Measurements from ENCODE around the gene LRRC71.

Gene LRRC71

DNA sequence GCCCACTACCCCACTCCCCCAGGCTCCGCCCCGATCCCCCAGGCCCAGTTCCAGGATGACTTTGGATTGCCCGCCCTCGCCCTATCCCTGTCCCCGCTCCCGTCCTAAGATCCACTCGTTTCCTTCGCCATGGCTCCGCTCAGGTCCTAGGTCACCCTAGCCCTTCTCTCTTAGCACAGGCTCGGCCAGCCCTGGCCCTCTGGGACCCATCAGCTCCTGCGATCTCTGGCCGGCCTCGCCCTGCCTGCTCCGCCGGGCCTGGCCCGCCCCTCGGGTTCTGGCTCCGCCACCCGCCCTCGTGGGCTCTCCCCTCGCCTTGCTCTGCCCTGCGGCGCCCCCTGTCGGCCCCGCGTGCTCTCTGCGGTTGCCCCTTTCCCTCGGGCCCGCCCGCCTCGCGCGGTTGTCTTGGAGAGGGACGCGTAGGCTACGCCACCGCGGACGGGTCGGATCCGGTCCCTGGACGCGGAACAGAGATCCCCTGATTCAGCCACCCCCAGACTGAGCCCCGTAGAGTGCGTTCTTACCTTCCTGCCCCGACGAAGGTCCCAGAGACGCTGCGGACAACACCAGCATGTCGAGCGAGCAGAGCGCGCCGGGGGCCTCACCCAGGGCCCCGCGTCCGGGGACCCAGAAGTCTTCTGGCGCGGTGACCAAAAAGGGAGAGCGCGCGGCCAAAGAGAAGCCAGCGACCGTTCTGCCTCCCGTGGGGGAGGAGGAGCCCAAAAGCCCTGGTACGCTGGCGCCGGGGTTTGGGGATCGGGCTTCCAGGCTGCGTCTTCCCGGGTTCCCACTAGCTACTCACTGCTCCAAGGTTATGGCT, at the start of gene LRRC71:
Gene LRRC71, plus strand, starts transcription at position 400 of the 820 bp plus-strand sequence. Its CDS starts 172 bp downstream, at position 572.
- DNase-seq: peak in 29 of 56 donors; percentile 4 to 72 (median 30)

DNA sequence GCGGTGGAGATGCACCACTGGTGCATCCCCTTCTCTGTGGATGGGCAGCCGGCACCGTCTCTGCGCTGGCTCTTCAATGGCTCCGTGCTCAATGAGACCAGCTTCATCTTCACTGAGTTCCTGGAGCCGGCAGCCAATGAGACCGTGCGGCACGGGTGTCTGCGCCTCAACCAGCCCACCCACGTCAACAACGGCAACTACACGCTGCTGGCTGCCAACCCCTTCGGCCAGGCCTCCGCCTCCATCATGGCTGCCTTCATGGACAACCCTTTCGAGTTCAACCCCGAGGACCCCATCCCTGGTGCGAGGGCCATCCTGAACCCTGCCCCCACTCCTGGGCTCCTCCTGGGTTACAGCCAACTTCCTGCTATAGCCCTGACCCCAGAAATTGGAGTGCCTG, 46.8 kb upstream of the LRRC71 start:
- DNase-seq: no peak

DNA sequence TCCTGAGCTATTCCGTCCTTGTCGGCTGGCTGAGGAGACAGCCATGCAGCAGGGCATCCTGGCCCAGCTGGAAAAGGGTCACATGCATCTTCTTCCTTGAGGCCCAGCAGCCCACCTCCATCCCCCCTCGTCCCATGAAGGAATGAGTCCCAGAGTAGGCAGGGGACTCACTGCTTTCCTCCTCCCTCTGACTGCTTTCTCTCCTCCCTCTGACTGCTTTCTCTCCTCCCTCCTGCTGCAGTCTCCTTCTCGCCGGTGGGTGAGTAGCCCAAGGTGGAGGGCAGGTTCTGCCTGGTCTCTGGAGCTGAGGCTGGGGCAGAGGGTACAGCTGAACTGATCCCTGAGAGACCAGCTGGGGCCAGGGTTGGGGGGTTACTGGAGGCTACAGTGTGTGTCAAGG, 46.3 kb upstream of the LRRC71 start:
- DNase-seq: no peak

DNA sequence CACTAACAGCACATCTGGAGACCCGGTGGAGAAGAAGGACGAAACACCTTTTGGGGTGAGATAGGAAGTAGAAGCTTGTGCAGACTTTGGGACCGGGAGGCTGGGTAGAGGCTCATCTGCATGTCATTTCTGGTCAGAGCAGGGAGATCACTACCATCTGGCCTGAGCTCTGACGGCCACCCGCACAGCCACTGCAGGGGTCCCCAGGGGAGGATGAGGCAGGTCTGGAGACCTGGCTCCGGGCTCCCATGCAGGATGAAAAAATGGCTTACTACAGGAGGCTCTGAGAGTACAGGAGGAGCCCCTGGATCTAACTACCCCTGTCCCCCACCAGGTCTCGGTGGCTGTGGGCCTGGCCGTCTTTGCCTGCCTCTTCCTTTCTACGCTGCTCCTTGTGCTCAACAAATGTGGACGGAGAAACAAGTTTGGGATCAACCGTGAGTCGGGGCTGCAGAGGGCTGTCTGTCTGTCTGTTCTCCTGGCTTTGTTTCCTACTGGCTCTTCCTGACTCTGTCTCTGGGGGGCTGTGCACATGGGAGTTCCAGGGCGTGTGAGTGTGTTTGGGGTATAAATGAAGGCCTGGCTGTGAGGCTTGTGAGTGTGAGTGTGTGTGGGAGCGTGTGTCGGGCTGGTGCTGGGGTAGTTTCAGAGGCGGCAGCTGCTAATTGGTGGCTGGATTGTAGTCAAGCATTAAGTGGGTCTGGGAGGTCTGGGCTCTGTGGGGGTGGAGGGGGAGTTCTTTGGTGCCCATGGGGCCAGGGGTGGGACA, 45.7 kb upstream of the LRRC71 start:
- DNase-seq: no peak

DNA sequence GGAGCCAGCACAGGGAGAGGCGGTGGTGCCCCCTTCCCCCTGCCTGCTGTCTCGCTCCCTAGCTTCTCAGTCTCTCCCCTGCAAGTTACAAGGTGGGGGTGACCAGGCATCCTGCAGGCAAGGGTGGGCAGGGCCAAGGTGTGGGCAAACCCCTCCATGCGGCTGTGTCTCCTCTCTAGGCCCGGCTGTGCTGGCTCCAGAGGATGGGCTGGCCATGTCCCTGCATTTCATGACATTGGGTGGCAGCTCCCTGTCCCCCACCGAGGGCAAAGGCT, 45.2 kb upstream of the LRRC71 start:
- DNase-seq: no peak

DNA sequence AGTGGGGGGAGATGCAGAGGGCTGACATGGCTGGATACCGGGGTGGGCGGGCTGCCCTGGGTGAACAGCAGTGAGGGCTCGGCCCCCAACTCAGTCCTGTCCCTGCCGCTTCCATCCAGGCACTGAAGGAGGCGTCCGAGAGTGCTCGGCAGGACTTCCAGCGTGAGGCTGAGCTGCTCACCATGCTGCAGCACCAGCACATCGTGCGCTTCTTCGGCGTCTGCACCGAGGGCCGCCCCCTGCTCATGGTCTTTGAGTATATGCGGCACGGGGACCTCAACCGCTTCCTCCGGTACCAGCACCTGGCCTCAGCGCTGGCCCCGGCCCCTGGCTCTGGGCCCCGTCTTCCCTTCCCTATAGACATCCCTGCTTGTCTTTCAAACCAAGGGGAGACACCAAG, 44.2 kb upstream of the LRRC71 start:
- DNase-seq: no peak

DNA sequence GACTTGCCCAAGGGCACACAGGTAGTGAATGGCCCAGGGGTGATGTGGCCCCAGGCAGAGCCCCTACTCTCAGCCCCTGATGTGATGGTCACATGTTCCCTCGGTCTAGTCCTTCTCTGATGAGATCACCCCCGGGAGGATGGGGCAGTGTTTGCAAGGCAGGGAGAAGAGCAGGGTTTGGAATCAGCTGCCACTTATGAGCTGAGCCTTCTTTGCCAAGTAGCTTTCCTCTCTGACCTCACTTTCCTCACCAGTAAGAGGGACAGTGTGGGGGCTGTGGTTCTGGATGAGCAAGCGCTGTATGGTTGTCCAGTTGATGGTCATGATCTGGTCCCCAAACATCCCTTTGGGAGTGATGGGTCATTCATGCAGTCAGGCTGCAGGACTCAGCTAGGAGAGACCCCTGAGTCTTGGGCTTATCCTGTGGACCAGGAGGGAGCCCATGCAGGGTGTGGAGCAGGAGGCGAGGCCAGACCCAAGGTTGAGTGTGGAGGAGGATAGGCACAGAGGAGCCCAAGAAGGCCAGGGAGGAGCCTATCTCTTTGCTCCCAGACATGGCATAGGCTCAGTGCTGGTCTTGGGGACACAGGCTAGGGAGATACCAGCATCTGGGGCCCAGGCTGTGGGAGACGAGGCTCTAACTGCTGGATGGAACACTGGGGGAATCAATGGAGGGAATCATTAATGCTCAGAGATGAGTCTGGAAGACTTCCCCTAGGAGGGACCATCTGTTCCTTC, 42.8 kb upstream of the LRRC71 start:
- DNase-seq: no peak

DNA sequence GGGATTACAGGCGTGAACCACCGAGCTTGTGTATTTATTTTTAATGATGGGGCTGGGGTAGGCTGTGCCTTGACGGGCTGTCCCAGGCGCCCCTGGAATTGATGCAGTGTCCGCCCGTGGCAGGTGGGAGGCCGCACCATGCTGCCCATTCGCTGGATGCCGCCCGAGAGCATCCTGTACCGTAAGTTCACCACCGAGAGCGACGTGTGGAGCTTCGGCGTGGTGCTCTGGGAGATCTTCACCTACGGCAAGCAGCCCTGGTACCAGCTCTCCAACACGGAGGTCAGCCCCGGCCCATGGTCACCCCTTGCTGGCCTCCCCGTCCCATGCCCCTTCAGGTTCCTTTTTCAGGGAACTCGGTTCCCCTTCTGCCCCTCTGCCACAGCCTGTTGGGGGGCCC, 40.6 kb upstream of the LRRC71 start:
- no peak for DNase-seq

DNA sequence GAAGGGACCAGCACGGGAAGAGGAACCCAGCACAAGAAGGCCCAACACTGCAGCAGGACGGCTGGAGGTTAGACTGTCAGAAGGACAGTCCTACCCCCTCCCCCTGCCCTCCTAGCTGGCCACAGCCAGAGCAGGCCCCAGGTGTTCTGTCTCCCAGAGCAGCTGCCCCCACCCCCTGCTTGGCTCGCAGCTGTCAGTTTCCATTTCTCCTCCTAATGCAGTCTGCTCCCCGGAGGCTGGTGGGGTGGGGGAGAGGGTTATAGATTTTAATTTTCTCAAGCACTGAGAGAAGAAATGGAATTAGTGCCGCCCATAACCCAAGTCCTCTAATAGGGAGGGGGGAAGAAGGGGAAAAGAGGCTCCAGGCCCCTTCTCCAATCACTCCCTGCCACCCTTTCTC, 40.0 kb upstream of the LRRC71 start:
- DNase-seq: no peak

DNA sequence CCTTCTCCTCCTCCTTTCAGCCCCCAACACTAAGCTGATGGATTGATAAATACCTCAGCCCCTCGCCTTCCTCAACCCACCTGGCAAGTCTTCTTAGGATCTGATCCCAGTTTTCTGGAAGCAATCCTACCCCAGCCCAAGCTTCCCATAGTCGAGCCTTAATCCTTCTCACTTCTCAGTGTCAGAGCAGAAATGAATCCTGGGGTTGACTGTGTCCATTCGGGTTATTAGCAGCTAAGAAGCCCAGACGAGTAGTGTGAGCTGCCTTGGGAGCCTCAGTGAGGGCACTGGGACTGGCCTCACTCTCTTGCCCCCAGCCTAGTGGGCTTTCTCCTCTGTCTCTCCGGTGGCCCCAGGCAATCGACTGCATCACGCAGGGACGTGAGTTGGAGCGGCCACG, 39.3 kb upstream of the LRRC71 start:
- no peak for DNase-seq

DNA sequence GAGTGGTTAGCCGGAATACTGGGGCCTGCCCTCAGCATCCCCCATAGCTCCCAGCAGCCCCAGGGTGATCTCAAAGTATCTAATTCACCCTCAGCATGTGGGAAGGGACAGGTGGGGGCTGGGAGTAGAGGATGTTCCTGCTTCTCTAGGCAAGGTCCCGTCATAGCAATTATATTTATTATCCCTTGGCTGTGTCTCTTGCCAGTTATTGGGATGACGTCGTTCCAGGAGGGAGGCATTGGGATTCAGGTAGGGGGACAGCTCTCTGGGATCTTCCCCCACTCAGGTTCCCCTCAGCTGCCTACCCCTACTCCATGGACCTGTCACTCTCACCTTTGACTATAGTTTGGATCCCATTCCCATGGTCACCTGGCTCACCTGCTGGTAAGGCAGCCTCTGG, 38.8 kb upstream of the LRRC71 start:
- DNase-seq: no peak

DNA sequence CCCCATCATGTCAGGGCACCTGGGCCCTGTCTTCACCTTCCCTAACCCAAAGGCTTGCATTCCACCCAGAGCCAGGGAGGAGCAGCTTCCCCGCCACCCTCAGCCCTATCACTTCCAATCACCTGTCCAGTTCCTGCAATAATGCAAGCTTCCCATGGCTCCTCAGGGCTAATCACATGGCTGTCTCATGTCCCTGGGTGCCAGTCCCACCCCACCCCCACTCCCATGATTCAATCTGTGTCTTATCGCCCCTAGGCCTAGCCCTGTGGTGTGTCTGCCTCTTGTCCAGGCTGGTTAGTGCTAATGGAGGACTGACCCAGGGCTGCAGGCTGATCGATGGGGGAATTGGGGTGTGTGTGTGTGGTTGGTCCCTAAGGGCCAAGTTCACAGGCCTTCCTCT, 37.9 kb upstream of the LRRC71 start:
- DNase-seq: no peak

DNA sequence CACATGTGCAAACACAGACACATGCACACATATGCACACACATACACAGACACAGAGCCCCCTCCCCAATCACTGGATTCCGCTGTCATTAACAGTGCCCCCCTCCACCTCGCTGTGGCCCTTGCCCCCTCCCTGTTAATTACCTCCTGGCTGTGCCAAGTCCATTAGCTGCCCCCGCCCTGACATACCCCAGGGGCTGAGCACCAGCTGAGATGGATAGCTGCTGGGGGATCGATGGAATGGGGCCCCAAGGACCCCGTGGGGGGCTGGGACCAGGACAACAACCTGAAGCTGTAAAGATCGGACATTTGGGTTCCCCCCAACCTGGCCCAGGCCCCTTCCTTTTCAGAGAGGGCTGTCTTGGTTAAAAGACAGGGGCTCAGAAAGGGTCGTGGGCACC, 36.5 kb upstream of the LRRC71 start:
- no peak for DNase-seq

DNA sequence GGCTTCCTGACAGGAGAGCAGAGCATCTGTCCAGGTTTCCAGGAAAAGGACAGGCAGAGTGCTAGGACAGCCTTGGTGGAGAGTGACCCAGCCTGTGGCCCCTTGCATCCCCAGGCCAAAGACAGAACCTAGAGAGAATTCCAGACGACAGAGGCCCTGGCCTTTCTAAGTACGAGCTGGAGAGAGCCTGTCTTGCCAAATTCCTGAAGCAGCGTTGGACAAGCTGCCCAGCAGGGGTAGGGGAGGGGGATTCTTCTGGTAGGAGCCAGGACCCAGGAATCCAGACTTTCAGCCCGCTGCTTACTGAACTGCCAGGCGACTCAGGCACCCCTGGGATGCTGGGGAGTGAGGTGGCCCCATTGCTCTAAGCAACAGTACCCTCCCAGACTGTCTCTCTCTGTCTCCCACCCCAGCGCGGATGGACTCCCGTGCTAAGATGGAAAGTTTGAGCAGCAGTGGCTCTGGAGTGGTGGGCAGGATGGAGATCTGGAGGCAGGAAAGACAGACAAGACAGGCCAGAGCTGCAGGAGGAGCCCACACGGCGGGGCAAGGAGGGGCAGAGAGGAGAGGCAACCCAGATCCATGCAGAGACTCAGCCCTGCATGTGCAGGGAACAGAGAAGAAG, 35.8 kb upstream of the LRRC71 start:
- no peak for DNase-seq

DNA sequence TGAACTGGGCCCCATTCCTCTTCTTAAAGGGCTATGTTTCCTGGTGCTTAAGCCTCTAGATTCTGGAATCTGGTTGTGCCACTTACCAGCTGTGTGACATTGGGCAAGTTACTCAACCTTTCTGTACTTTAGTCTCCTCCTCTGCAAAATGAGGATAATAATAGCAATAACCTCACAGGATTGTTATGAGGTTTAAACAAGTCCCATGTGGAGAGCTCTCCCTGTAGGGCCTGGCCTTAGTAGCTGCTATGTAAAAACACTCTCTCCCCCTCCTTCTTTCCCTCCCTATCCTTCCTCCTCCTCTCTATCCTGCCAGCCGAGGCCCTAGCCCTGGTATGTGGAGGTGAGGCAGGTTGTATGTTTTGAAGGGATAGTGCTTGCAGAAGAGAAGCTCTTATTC, 35.1 kb upstream of the LRRC71 start:
- DNase-seq: no peak

DNA sequence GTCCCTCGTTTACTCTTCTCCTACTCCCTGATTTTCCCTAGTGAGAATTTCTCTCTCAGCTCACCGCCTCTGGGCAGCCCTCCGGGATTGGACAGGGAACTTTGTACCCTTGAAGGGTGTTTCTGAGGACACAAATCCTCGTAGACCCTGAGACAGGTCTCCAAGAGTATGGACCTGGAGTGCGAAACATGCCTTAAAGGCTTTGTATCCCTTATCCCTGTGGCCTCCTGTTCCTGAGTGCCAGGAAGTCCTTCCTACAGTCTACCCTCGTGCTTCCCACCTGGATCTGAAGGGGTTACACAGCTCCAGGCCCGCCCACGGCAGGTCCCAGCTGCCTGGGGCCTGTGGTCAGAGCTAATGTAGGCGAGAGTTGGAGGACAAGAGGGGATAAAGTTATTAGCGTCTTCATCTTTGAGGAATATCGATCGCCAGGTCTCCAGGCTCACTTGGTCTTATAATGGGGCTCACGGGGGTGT, 34.5 kb upstream of the LRRC71 start:
- DNase-seq: no peak

DNA sequence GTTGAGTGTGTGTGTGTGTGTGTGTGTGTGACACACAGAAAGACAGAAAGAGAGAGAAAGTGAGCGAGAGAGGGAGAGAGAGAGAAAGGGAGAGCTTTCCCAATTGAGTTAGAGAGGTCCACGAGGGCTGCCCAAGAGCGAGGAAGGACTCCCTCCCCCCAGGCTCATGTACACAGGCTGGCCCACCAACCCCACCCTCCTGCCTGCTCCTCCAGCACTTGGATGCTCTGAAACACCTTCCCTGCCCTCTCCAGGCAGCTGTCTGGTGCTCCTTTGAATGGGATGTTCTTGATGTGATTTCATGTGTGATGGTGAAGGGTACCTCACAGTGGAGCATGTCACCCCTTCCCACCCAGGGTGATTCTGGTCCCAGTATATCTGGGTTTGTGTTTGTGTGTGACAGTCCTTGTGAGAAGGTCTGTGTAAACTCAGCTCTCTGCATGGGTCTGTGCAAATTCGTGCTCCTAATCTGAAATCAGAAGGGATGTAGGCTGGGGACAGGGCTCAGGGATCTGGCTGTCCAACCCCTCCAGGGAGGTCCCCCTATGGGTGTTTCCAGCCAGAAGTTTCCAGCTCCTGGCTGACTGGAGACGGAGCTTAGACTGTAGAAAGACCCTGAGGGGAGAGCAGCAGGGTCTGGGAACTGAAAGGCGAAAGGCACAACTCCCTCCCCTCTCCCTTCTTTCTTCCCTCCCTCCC, 33.7 kb upstream of the LRRC71 start:
- DNase-seq: no peak

DNA sequence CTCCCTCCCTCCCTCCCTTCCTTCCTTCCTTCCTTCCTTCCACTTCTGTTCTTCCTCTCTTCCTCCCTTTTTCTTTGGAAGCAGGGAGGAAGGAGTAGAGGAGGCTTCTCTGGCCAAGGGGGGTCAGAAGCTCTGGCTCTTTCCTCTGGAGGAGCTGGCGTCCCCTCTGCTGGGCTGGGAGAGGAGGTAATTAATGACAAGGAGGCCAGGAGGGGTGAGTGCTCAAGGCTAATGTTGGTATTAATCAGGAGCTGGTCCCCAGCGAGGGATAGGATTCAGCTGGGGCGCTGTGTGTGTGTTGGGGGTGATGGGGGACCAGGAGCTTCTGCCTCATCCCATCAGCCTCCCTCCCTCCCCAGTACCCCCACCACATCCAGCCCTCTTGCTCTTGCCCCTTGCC, 33.1 kb upstream of the LRRC71 start:
- DNase-seq: no peak

DNA sequence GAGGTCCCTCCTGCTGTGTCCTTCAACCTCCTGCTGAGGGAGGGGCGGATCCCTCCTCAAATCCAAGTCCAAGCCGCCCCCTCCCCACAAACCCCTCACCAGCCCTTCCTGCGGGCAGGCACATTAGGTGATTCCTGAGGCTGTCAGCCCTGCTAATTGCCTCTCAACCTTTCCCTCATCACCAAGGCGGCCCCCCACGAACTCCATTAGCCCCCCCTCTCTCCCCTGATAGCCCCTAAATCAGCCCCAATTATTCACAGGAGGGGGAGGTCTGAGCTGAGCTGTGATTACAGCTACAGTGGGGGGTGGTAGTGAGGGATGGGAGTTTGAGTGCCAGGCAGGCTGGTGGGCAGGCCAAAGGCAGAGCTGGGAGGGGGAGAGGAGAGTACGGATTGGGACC, 32.7 kb upstream of the LRRC71 start:
- DNase-seq: no peak

DNA sequence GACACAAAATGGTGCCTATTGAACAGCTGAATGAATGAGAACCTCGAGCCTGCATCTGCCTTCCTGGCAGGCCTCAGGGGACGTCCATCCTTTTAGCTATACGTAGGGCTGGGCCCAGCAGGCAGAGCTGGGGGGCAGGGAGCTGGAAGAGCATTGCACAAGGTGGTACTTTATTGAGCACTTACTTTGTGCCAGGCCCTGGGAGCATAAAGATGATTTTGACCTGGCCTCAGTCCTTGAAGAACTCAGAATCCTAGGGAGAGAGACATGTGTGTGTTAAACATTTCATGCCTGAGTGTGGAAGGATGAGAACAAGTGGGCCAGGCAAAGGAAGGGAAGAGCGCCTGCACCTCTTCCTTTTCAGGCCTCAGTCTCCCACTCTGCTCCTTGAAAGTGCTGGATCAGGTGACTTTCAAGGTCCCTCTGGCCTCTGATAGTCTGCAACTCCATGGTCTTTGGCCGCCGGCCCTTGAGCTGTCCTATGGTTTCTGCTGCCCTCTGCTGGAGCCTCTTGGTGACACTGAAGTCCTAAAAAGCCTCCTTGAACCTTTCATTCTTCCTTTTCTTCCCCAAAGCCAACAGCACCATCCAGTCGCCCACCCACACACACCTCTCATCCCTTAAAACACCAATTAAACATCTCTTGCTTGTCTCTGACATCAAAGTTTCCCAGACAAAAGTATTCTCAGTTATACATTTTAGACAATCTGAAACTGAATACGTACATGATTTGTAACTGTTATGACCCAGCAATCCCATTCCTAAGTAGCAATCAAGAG, 30.4 kb upstream of the LRRC71 start:
- peak in 51 of 56 donors; percentile 9 to 86 (median 52) for DNase-seq

All from amygdala (tissue), 56 donors.